SK-N-SH treated with all-trans-retinoic acid at 6 μM for 48 hours (cell line): ENCODE data around the gene CALHM1.

Source experiments
- ATAC-seq: fragments of 200-7000 bp; cut with Tn5 transposase; 3 replicates; pipeline ENCODE4 v1.9.1; 2020; ENCODE audit warnings: mild to moderate bottlenecking, moderate library complexity
- BACH2 ChIP-seq: fragments of 250-450 bp; sonication (Bioruptor Pico); IDR thresholded peaks from 2 replicates; pipeline ENCODE4 v1.9.0; 2021; ENCODE audit warnings: mild to moderate bottlenecking, borderline replicate concordance
- CREB5 ChIP-seq: fragments of 250-450 bp; sonication (Bioruptor Pico); IDR thresholded peaks from 2 replicates; pipeline ENCODE4 v1.5.1; 2020; ENCODE audit warnings: low read depth, mild to moderate bottlenecking, moderate library complexity
- CSDC2 ChIP-seq: fragments of 250-450 bp; sonication (Bioruptor Pico); IDR thresholded peaks from 2 replicates; pipeline ENCODE4 v1.5.0; 2020; ENCODE audit warnings: mild to moderate bottlenecking, moderate library complexity
- CSRNP3 ChIP-seq: fragments of 250-450 bp; sonication (Bioruptor Pico); IDR thresholded peaks from 2 replicates; pipeline ENCODE4 v1.5.1; 2021; ENCODE audit warnings: mild to moderate bottlenecking, moderate library complexity
- GLIS3 ChIP-seq: fragments of 250-450 bp; sonication (Bioruptor Pico); IDR thresholded peaks from 2 replicates; pipeline ENCODE4 v1.5.0; 2020; ENCODE audit warnings: mild to moderate bottlenecking, moderate library complexity
- ISL1 ChIP-seq: fragments of 250-450 bp; sonication (Bioruptor Pico); IDR thresholded peaks from 2 replicates; pipeline ENCODE4 v2.1.2; 2022; ENCODE audit warnings: mild to moderate bottlenecking, moderate library complexity
- OSR1 ChIP-seq: fragments of 250-450 bp; sonication (Bioruptor Pico); IDR thresholded peaks from 2 replicates; pipeline ENCODE4 v1.8.0; 2022; ENCODE audit warnings: moderate library complexity, mild to moderate bottlenecking, inconsistent platforms
- PATZ1 ChIP-seq: fragments of 250-450 bp; sonication (Bioruptor Pico); IDR thresholded peaks from 2 replicates; pipeline ENCODE4 v1.8.0; 2020; ENCODE audit warnings: mild to moderate bottlenecking, moderate library complexity, borderline replicate concordance
- POU6F1 ChIP-seq: fragments of 250-450 bp; sonication (Bioruptor Pico); IDR thresholded peaks from 2 replicates; pipeline ENCODE4 v1.8.0; 2021; ENCODE audit warnings: low read depth, mild to moderate bottlenecking, moderate library complexity, borderline replicate concordance
- PPARA ChIP-seq: fragments of 250-450 bp; sonication (Bioruptor Pico); IDR thresholded peaks from 2 replicates; pipeline ENCODE4 v1.5.0; 2020; ENCODE audit warnings: mild to moderate bottlenecking, borderline replicate concordance
- RARB ChIP-seq: fragments of 250-450 bp; sonication (Bioruptor Pico); IDR thresholded peaks from 2 replicates; pipeline ENCODE4 v1.8.0; 2021; ENCODE audit warnings: mild to moderate bottlenecking, moderate library complexity
- TCF4 ChIP-seq: fragments of 250-450 bp; sonication (Bioruptor Pico); IDR thresholded peaks from 2 replicates; pipeline ENCODE4 v1.8.0; 2021; ENCODE audit warnings: mild to moderate bottlenecking, moderate library complexity, borderline replicate concordance
- TOX ChIP-seq: fragments of 250-450 bp; sonication (Bioruptor Pico); IDR thresholded peaks from 2 replicates; pipeline ENCODE4 v1.8.0; 2021; ENCODE audit warnings: mild to moderate bottlenecking, moderate library complexity, borderline replicate concordance
- TSHZ2 ChIP-seq: fragments of 250-450 bp; sonication (Bioruptor Pico); IDR thresholded peaks from 2 replicates; pipeline ENCODE4 v1.5.0; 2020; ENCODE audit warnings: mild to moderate bottlenecking, moderate library complexity
- ZC3H10 ChIP-seq: fragments of 250-450 bp; sonication (Bioruptor Pico); IDR thresholded peaks from 2 replicates; pipeline ENCODE4 v1.5.1; 2021; ENCODE audit warnings: mild to moderate bottlenecking, moderate library complexity
- ZFP3 ChIP-seq: fragments of 250-450 bp; sonication (Bioruptor Pico); IDR thresholded peaks from 2 replicates; pipeline ENCODE4 v1.5.0; 2020; ENCODE audit warnings: mild to moderate bottlenecking, moderate library complexity
- ZFP30 ChIP-seq: fragments of 450-650 bp; formaldehyde crosslinking; IDR thresholded peaks from 2 replicates; pipeline ENCODE4 v1.5.0; 2022; ENCODE audit warnings: mild to moderate bottlenecking, moderate library complexity
- ZNF565 ChIP-seq: fragments of 450-650 bp; formaldehyde crosslinking; conservative IDR thresholded peaks from 2 replicates; pipeline ENCODE4 v1.5.0; 2020; ENCODE audit warnings: low read depth, mild to moderate bottlenecking, moderate library complexity
- ZNF70 ChIP-seq: fragments of 450-650 bp; formaldehyde crosslinking; IDR thresholded peaks from 2 replicates; pipeline ENCODE4 v1.5.0; 2020; ENCODE audit warnings: mild to moderate bottlenecking, moderate library complexity
- ZNF8 ChIP-seq: fragments of 450-650 bp; formaldehyde crosslinking; IDR thresholded peaks from 2 replicates; pipeline ENCODE4 v1.5.0; 2020; ENCODE audit warnings: mild to moderate bottlenecking, moderate library complexity

The CALHM1 gene

GRCh38 chr10:103501186-103501585 is 42.5 kb upstream of the CALHM1 start (continued):
- TF ChIP-seq RARB: no peak
- no peak for TF ChIP-seq GLIS3 (CRISPR knock-in tag)
- no peak for TF ChIP-seq CSRNP3 (CRISPR knock-in tag)
- TF ChIP-seq, all 23 proteins: peak for 0

GRCh38 chr10:103500481-103500880 is 41.8 kb upstream of the CALHM1 start:
- TF ChIP-seq CSDC2 (CRISPR knock-in tag) (no peak), TSHZ2 (CRISPR knock-in tag) (no peak)
- TF ChIP-seq, all 23 proteins: peak for 0
- ATAC-seq: no peak

- no peak for ATAC-seq
- TF ChIP-seq TCF4 (CRISPR knock-in tag) (no peak), ZNF565 (CRISPR knock-in tag) (no peak), CREB5 (CRISPR knock-in tag) (no peak), PATZ1 (no peak), ZC3H10 (CRISPR knock-in tag) (no peak), OSR1 (CRISPR knock-in tag) (no peak), TOX (no peak), ZNF8 (CRISPR knock-in tag) (no peak), BACH2 (CRISPR knock-in tag) (no peak), CSDC2 (CRISPR knock-in tag) (no peak), CSRNP3 (CRISPR knock-in tag) (no peak), ZNF70 (CRISPR knock-in tag) (no peak), ISL1 (no peak), ZFP30 (CRISPR knock-in tag) (no peak), POU6F1 (no peak), ZFP3 (no peak), GLIS3 (CRISPR knock-in tag) (no peak), PPARA (CRISPR knock-in tag) (no peak)
Measured at GRCh38 chr10:103499881-103500280, 41.2 kb upstream of the CALHM1 start.
